Right lobe of liver (tissue), 4 donors: ENCODE results near the gene FUT7.

Experiments used
- POLR2A ChIP-seq: fragments of 450-650 bp; IDR thresholded peaks from one replicate; pipeline ENCODE4 v1.6.1; 2017; ENCODE audit warnings: antibody characterized with exemption, mild to moderate bottlenecking
- TF ChIP-seq, protein P1 (sequence below), 4 donors: fragments of 200-600 bp in 3 of 4; fragments of 450-650 bp in 1 of 4; IDR thresholded peaks; one replicate each; pipeline versions ENCODE4 v1.5.1 to v1.8.0; 2016 to 2022; ENCODE audit warnings: antibody characterized with exemption in 4 of 4, mild to moderate bottlenecking in 2 of 4
- donor health status: DM: no; HTN: no; CAD: no.
- donor health status: DM: no; HTN: no; CAD: no.
- donor health status: DM: no; HTN: yes; CAD: no.

DNA sequence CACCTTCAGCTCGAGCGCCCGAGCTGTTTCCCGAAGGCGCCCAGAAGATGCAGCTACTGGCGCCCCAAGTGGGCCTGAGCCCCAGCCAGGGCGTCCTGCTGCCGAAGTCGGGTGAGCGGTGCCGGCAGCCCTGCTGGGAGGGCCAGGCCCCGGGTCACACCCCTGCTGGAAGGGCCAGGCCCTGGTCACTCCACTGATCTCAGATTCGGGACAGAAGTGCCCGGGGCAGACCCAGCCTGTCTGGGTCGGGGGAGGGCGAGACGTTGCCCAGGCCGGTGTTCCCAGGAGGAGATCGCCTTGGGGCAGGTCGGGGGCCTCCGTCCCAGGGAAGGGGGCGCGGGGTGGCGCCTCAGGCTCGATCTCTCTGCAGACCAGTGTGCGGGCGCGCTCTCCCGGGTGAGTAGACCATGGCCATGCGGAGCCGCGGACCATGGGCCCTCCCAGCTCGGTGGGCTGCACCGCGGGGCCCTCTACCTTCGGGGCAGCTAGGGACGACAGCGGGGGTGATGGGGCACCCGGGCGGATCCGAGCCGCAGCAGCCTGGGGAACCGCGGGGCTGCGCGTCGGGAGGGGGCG is 46.8 kb downstream of the FUT7 start:
- no peak for TF ChIP-seq POLR2A
- TF ChIP-seq, protein P1, sequence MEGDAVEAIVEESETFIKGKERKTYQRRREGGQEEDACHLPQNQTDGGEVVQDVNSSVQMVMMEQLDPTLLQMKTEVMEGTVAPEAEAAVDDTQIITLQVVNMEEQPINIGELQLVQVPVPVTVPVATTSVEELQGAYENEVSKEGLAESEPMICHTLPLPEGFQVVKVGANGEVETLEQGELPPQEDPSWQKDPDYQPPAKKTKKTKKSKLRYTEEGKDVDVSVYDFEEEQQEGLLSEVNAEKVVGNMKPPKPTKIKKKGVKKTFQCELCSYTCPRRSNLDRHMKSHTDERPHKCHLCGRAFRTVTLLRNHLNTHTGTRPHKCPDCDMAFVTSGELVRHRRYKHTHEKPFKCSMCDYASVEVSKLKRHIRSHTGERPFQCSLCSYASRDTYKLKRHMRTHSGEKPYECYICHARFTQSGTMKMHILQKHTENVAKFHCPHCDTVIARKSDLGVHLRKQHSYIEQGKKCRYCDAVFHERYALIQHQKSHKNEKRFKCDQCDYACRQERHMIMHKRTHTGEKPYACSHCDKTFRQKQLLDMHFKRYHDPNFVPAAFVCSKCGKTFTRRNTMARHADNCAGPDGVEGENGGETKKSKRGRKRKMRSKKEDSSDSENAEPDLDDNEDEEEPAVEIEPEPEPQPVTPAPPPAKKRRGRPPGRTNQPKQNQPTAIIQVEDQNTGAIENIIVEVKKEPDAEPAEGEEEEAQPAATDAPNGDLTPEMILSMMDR (IDR thresholded peaks at IDR 0.05), result no peak
